Measurements from ENCODE around the gene FAM228A. TPM values are rescaled to one million over a fixed set of nuclear protein-coding genes. Genes with fewer than 3 reads are reported as not detected.

The FAM228A gene
- not detected in 2 replicates for total RNA-seq (2014; rRNA removed; shearing (Covaris generic))

DNA sequence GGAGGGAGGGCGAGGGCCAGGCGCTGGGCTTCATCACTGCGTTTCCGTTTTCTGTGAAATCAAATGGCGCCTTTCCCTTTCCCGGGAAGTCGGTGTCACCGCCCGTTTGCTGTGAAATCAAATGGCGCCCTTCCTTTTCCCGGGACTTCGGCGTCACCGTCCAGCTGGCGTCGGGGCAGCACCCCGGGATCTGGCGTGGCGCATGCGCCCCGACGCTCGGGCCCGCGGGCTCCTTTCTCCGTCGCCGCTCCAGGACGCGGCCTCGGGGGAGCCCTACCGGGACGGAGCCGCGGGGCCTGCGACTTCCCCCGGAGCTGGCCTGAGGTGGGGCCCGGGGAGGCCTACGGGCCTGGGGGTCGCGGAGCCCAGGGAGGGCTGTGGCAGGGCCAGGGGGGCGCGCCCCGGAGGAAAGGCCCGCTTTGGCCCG lies at the start of gene FAM228A:
Gene FAM228A (plus strand): TSS at position 203 of the 427 bp plus-strand sequence. CDS start 428 bp downstream, outside the sequence.

Other genes starting within 250 kb of the FAM228A start
- gene ATAD2B, start 247.9 kb upstream of the FAM228A start, total RNA-seq (2014; rRNA removed; shearing (Covaris generic)): 5.7 and 7.9 TPM in 2 replicates
- 13.3 and 14.9 TPM in 2 replicates for gene UBXN2A, start 234.6 kb upstream of the FAM228A start, total RNA-seq (2014; rRNA removed; shearing (Covaris generic))
- 0.19 TPM in 1 of 2 replicates, not detected in the other for gene MFSD2B, start 165.0 kb upstream of the FAM228A start, total RNA-seq (2014; rRNA removed; shearing (Covaris generic))
- gene WDCP, start 127.7 kb upstream of the FAM228A start, total RNA-seq (2014; rRNA removed; shearing (Covaris generic)): 4.9 and 5.9 TPM in 2 replicates
- gene FKBP1B, start 125.3 kb upstream of the FAM228A start, total RNA-seq (2014; rRNA removed; shearing (Covaris generic)): 4.0 and 6.5 TPM in 2 replicates
- gene SF3B6, start 98.7 kb upstream of the FAM228A start, total RNA-seq (2014; rRNA removed; shearing (Covaris generic)): 192 and 221 TPM in 2 replicates
- gene TP53I3, start 90.2 kb upstream of the FAM228A start, total RNA-seq (2014; rRNA removed; shearing (Covaris generic)): 36.7 and 44.3 TPM in 2 replicates
- gene PFN4, start 51.7 kb upstream of the FAM228A start, total RNA-seq (2014; rRNA removed; shearing (Covaris generic)): 1.4 and 3.4 TPM in 2 replicates
- 2.5 and 3.2 TPM in 2 replicates for gene FAM228B, start 51.6 kb upstream of the FAM228A start, total RNA-seq (2014; rRNA removed; shearing (Covaris generic))
- gene ITSN2, start 185.5 kb downstream of the FAM228A start, total RNA-seq (2014; rRNA removed; shearing (Covaris generic)): 20.5 and 40.2 TPM in 2 replicates

Measured in A375 (cell line).